Ovary (tissue), 9 donors: ENCODE measurements around the gene MARK2. TPM values are rescaled to one million over a fixed set of nuclear protein-coding genes. Genes with fewer than 3 reads are reported as not detected.
A peak's percentile ranks its signal among the peaks of the same experiment; 100 is the strongest.

Experiments
- DNase-seq, 5 donors: peaks; one replicate each; pipeline ENCODE4 v3.0.0-alpha.2; 2019 to 2020
- H3K27ac ChIP-seq, 2 donors: fragments of 200-600 bp; one replicate each; pipeline versions ENCODE4 v1.5.1 to v1.8.0; 2019 to 2022
- H3K27me3 ChIP-seq: fragments of 200-600 bp; one replicate; pipeline ENCODE4 v1.8.0; 2022
- H3K36me3 ChIP-seq: fragments of 200-600 bp; sonication (generic); one replicate; pipeline ENCODE4 v1.5.1; 2019
- H3K4me1 ChIP-seq: one replicate; pipeline ENCODE4 v1.8.1; 2013; ENCODE audit warnings: mild to moderate bottlenecking, moderate library complexity; ENCODE audit not compliant: insufficient read depth
- H3K4me3 ChIP-seq: fragments of 200-600 bp; sonication (generic); one replicate; pipeline ENCODE4 v1.5.1; 2017
- H3K9me3 ChIP-seq, 2 donors: fragments of 200-600 bp in 1 of 2; sonication (generic) in 1 of 2; one replicate each; pipeline versions ENCODE4 v1.5.1 to v1.8.1; 2013 to 2019; ENCODE audit warnings: mild to moderate bottlenecking in 1 of 2, moderate library complexity in 1 of 2
- CTCF ChIP-seq, 3 donors: fragments of 450-650 bp in 2 of 3; fragments of 200-600 bp in 1 of 3; IDR thresholded peaks; one replicate each; pipeline versions ENCODE4 v1.5.1 to v1.8.0; 2016 to 2022; ENCODE audit warnings: antibody characterized with exemption in 3 of 3, mild to moderate bottlenecking in 1 of 3
- EP300 ChIP-seq: sonication (generic); formaldehyde crosslinking; IDR thresholded peaks from one replicate; pipeline ENCODE4 v1.6.1; 2017; ENCODE audit warnings: antibody characterized with exemption
- POLR2A ChIP-seq: fragments of 450-650 bp; IDR thresholded peaks from one replicate; pipeline ENCODE4 v1.6.1; 2017; ENCODE audit warnings: antibody characterized with exemption, mild to moderate bottlenecking, moderate library complexity
- WGBS, 3 donors: extraction: QIAGEN DNeasy Blood & Tissue Kit in 1 of 3; methylation state at CpG; one replicate each; pipeline versions ENCODE4 v1.1.5 to v1.1.7; 2013 to 2017; 5-methylcytosine and 5-hydroxymethylcytosine counted together
- intact Hi-C, 4 donors: fragments of 100-400 bp; cut with DNase I; formaldehyde crosslinking; loops; one replicate each; pipeline versions ENCODE4 v1.11.0 to v1.15.1; 2022 to 2023
- polyA plus RNA-seq, 2 donors: library from polyadenylated mRNA; stranded (reverse); fragments of 200-250 nt in 1 of 2; fragments of 350-450 nt in 1 of 2; fragmentation: Illumina TruSeq in 1 of 2; extraction: RNeasy Lipid Tissue Mini Kit (QIAGEN cat#74804) in 1 of 2; gene quantifications; one replicate each; pipeline ENCODE4 v1.2.3, GENCODE V29; 2013 to 2014
- total RNA-seq, 7 donors: library from RNA; depleted of rRNA in 2 of 7; stranded (reverse); fragments of >200 nt in 2 of 7; fragmentation: NEBNext Ultra II Directional in 3 of 7; extraction: Animal tissue kit (Norgen Biotek cat#: 25700) in 3 of 7; gene quantifications; one replicate each; pipeline versions ENCODE4 v1.1.0 to v1.2.4, GENCODE V29; 2016 to 2023
- donor health status: DM: no; HTN: no; CAD: no; lungs with moderate emphysema.
- donor health status: DM: no; HTN: no; CAD: no.
- donor health status: Bipolar disorder and iron deficiency.
- donor health status: DM: yes; HTN: yes; CAD: no.
- donor health status: DM: no; HTN: no; CAD: no.
- donor health status: DM: yes; HTN: yes; CAD: no.

The MARK2 gene
- total and polyA plus RNA-seq, 9 donors, result 12.3 to 27.8 (median 25.8) TPM

GRCh38 chr11:63875506-63876065 is 36.7 kb downstream of the MARK2 start:
- intact Hi-C loops, result loop anchor here in 1 of 4 donors (5.0 kb wide), 1 partner anchor 1763 kb away; no protein-coding TSS in a partner anchor
- peak overlapping the region in 1 of 2 donors; percentile 46 for H3K27ac ChIP-seq
- TF ChIP-seq CTCF (IDR thresholded peaks at IDR 0.05), result no peak
- TF ChIP-seq EP300, result no peak
- no peak for TF ChIP-seq POLR2A
- 84 to 88% (median 84%) methylated on average over 8 of the region's 8 CpGs for WGBS, 3 donors
- H3K9me3 ChIP-seq, result no peaks in the 10 kb centered on the region
- peaks cover 41% of the 10 kb centered on the region for H3K4me1 ChIP-seq
- DNase-seq, result no peak
- no peak overlapping the region for H3K4me3 ChIP-seq
- no peaks in the 10 kb centered on the region for H3K27me3 ChIP-seq
- no peaks in the 10 kb centered on the region for H3K36me3 ChIP-seq

- intact Hi-C loops, result loop anchor here in 1 of 4 donors (5.0 kb wide), 1 partner anchor 1764 kb away; no protein-coding TSS in a partner anchor
- no peak for TF ChIP-seq EP300
- no peak for TF ChIP-seq POLR2A
- TF ChIP-seq CTCF (IDR thresholded peaks at IDR 0.05), result no peak
- H3K27me3 ChIP-seq, result no peaks in the 10 kb centered on the region
- no peak overlapping the region for H3K27ac ChIP-seq
- H3K4me3 ChIP-seq, result no peak overlapping the region
- H3K4me1 ChIP-seq, result peaks cover 40% of the 10 kb centered on the region
- no peak for DNase-seq
- 96 to 97% (median 97%) methylated on average over 6 of the region's 6 CpGs for WGBS, 3 donors
- H3K36me3 ChIP-seq, result no peaks in the 10 kb centered on the region
- H3K9me3 ChIP-seq, result no peaks in the 10 kb centered on the region
Observed at GRCh38 chr11:63876616-63877015, 37.7 kb downstream of the MARK2 start.

- intact Hi-C loops, result loop anchor here in 1 of 4 donors (5.0 kb wide), 1 partner anchor 1765 kb away; no protein-coding TSS in a partner anchor
- Histone ChIP-seq H3K4me3 (no peak overlapping the region), H3K36me3 (no peaks in the 10 kb centered on the region), H3K27ac (no peak overlapping the region), H3K4me1 (peaks cover 31% of the 10 kb centered on the region), H3K9me3 (no peaks in the 10 kb centered on the region), H3K27me3 (no peaks in the 10 kb centered on the region)
- TF ChIP-seq EP300 (no peak), POLR2A (no peak), CTCF (IDR thresholded peaks at IDR 0.05) (no peak)
- DNase-seq, result no peak
- 90 to 92% (median 91%) methylated on average over 6 of the region's 6 CpGs for WGBS, 3 donors
Observed at GRCh38 chr11:63877658-63878241, 38.8 kb downstream of the MARK2 start.

- TF ChIP-seq CTCF (IDR thresholded peaks at IDR 0.05), result no peak
- TF ChIP-seq POLR2A, result no peak
- no peak for TF ChIP-seq EP300
- DNase-seq, result no peak
- Histone ChIP-seq H3K27ac (no peak overlapping the region), H3K4me3 (no peak overlapping the region), H3K27me3 (no peaks in the 10 kb centered on the region), H3K9me3 (no peaks in the 10 kb centered on the region), H3K36me3 (no peaks in the 10 kb centered on the region), H3K4me1 (peaks cover 15% of the 10 kb centered on the region)
- intact Hi-C loops, result loop anchor here in 1 of 4 donors (5.0 kb wide), 1 partner anchor 1767 kb away; no protein-coding TSS in a partner anchor
- 3 to 19% (median 7%) methylated on average over 2 of the region's 2 CpGs for WGBS, 3 donors
Observed at GRCh38 chr11:63879598-63880402, 40.9 kb downstream of the MARK2 start.
